ENCODE results near the gene TUBA4A. TPM values are rescaled to one million over a fixed set of nuclear protein-coding genes. Genes with fewer than 3 reads are reported as not detected.

The TUBA4A gene
- polyA plus RNA-seq, result 10 to 100 TPM; 20.5 to 39.3 (median 30.0) TPM

DNA sequence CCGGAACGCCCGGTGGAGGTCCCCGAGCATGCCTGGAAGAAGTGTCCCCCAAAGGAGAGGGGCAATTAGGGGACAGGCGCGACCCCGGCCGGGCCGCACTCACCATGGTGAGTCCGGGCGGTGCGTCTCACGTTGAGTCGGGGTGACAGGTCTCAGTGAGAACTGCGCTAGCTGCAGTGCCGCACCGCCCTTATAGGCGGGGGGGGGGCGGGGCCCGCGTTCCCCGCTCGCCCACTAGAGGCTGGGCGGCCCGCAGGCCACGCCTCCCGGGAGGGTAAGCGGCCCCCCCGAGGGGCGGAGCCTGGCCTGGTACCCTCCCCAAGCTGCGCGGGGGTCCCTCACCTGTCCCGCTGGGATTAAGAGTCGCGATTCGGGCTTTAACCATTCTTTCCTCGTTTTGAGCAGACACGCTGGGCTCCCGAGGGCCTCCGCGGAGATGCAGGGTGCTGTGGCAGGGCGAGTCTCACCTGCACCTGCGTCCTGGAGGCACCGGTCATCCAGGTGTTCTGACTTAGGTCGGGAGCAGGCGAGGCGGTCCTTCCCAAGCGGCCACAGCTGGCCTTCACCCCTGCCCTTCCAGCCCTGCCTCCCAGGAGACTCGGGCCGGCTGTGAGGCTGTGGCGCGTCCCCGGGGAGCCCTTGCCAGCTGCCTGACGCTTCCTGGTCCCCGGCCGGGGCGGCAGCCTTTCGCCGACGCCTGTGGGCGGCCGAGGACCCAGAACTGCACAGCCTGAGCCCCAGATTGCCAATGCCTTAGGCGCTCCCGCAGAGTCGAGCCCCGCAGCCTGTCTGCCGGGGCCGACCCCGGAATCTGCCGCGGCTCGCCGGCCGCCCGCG, at the start of gene TUBA4A:
TSS of gene TUBA4A (minus strand) at position 166 of the 837 bp plus-strand sequence. CDS start at position 106, 60 bp downstream.
- WGBS, 3 donors, result 0% methylated on average over 63 to 76 of the region's 76 CpGs
- H3K27ac ChIP-seq (ENCODE audit: low read depth, low read length), result peak within 1 kb of the TSS; percentile 49

DNA sequence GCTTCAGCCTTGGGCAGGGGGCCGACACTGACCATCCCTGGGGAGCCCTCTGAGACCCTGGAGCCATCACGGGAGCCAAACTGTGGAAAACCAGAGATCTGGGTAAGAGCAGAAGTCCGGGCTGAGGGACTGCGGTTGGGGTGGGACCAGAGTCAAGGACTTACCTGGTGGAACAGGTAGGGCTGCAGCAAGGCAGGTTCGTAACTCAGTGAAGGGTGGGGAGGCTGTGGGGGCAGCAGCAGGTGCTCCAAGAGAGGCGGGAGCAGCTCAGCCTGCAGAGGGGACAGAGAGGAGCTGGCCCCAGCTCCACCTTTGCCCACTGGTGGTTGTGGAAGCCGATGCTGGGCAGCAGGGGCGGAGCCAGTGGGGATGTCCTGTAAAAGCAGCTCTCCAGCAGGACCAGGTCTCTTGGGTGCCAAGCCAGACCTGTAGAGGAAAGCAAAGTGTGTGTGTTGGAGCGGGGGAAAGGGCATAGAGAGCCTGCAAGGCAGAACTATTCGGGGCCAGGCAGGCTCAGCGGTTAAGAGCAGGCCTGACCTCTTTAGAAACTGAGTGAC, 48.8 kb upstream of the TUBA4A start:
- 46 to 69% (median 66%) methylated on average over 11 of the region's 11 CpGs for WGBS, 3 donors
- H3K27ac ChIP-seq (ENCODE audit: low read depth, low read length), result no peak overlapping the region

DNA sequence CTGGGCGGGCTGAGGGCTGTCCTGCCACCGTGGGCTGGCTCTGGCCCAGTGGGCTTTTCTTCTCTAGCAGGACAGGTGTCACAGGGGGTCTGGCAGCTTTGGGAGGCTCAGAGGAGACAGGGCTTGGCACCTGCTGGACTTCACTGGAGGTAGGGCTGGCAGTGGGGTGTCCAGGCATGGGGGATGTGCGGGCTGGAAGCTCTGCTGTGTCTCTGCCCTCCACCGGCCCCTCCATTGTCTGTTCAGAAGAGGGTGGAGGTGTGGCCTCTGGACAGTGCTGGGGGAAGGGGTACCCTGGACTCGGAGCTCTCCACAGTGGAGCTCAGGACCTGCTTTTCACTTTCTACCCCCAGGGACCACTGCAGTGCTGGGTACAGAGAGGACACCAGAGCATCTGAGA, 46.3 kb upstream of the TUBA4A start:
- H3K27ac ChIP-seq (ENCODE audit: low read depth, low read length), result no peak overlapping the region
- 51 to 66% (median 56%) methylated on average over 5 of the region's 5 CpGs for WGBS, 3 donors

GRCh38 chr2:219299372-219299760, 45.6 kb upstream of the TUBA4A start:
- 79 to 83% (median 81%) methylated on average over 4 to 6 of the region's 6 CpGs for WGBS, 3 donors

DNA sequence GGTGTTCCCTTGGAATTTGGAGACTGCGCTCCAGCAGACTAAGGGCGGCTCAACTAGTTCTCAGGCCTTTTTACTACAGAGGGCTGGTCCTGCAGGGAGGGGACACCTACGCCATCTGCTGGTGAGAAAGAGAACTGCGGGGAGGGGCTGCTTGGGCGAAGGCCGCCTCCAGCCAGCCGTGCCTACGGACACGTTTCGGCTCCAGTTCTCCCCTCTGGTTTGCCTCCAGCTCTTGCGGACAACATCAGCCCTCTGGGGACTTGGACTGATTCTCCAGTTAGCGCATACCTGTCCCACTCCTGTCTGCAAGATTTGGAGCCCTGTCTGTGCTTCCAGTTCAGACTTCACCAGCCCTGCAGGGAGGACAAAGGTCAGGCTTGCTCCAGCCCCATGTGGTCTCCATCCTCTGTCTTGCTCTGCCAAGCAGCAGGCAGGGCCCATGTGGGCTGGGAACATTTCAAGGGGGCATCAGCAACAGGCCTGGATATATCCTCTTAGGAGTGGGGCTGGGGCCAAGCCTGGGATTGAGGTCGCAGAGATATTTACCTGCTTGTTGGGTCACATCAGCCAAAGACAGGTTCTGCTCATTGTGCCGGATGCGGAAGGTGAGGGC, 45.1 kb upstream of the TUBA4A start:
- WGBS, 3 donors, result 17 to 24% (median 23%) methylated on average over 15 of the region's 15 CpGs
- no peak overlapping the region for H3K27ac ChIP-seq (ENCODE audit: low read depth, low read length)

More at GRCh38 chr2:219299372-219299760, 45.6 kb upstream of the TUBA4A start:
- H3K27ac ChIP-seq (ENCODE audit: low read depth, low read length), result no peak overlapping the region

DNA sequence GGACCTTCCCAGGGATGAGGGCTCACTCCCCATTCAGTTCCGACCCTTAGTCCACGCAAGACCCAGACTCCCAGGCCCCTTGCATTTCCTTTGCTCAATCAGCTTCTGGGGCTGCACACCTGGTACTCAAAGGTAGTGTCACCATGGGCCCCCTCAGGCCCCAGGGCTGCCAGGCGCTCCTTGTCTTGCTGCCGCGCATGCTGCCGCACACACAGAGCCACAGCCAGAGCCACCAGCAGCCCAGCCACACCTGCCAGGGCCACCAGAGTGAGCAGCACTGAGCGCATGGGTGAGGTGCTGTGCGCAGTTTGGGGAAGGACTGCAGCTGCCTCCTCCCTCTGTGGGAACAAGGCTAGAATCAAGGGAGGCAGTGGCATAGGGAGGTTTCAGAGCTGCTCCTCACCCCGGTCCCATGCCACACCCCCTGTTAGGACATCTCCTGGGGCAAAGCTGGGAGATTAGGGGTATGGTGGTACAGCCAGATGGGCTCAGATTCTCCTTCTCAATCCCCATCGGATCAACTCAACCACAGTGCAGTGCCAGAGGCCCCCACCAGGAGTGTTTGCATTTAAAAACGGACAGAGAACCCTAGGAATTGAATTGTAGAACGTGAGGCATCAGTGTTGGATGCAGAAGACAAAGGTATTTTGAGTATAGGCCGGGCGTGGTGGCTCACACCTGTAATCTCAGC, 44.2 kb upstream of the TUBA4A start:
- WGBS, 3 donors, result 81 to 87% (median 81%) methylated on average over 14 of the region's 14 CpGs
- no peak overlapping the region for H3K27ac ChIP-seq (ENCODE audit: low read depth, low read length)

GRCh38 chr2:219296631-219297391, 43.1 kb upstream of the TUBA4A start:
- H3K27ac ChIP-seq (ENCODE audit: low read depth, low read length), result no peak overlapping the region
- WGBS, 3 donors, result 81 to 87% (median 86%) methylated on average over 25 of the region's 25 CpGs

GRCh38 chr2:219296142-219296541, 42.4 kb upstream of the TUBA4A start:
- H3K27ac ChIP-seq (ENCODE audit: low read depth, low read length), result no peak overlapping the region
- WGBS, 3 donors, result 85 to 87% (median 85%) methylated on average over 14 of the region's 14 CpGs

DNA sequence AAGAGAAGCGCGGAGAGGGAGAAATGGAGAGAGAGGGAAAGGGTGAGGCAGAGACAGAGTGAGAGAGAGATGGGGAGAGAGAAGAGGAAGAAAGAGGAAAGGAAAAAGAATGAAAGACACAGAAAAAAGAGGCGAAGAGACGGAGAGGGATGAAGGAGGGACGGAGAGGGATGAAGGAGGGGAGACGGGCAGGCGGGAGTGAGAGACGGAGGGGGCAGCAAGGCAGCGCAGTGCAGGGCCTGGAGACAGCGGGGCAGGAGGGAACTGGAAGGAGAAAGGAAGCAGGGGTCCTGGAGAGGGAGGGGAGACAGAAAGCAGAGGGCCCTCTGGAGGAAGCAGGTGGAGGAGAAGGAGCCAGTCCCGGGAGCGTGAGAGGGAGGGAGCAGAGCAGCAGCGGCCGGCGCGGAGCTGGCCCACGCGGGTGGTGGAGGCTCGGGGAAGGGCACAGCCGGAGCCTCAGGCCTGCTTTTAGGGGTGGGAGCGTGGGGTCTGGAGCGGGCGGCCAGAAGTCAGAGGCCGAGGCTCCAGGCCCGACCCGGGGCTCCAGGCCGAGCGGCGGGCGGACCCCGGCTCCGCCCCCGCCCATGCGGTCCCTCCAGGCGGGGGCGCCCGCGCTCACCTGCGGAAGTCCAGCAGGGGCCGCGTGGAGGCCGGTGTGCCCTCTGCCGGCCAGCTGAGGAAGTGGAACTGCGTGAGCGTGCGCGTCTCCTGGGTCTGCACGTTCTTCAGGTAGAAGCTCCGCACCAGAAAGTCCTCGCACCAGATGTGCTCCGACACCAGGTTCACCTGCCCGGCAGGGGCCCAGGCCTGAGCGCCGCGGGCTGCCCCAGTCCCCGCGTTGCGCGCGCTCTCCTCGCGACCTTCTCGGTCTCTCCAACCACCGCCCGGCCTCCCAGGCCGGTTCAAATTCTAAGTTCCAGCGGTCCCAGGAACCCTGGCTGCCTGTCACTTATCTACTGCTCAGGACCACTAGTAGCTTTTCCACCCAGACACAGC, 40.9 kb upstream of the TUBA4A start:
- H3K27ac ChIP-seq (ENCODE audit: low read depth, low read length), result no peak overlapping the region
- 5 to 15% (median 6%) methylated on average over 35 to 67 of the region's 67 CpGs for WGBS, 3 donors

DNA sequence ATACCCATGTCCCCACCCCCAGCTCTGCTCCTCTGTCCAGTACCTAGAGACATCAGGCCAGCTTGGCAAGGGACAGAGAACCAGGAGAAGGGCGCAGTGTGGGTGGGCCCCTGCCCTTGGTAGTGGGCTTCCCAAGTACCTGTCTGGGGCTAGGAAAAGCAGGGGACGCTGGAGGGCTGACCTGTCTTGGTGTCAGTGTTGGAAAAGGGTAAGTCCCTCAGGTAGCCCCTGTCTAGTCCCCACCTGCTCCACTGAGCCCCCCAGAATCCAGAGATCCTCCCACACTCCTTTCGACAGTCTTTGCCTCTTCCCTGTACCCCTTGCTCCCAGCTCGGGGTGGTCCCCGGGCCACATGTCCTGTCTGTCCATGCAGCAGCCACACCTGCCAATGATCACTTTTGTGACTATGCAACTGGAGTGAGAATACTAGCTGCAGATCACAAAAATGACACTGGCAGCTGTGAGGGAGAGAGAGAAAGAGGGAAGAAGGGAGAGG, 40.1 kb upstream of the TUBA4A start:
- 80 to 84% (median 83%) methylated on average over 5 of the region's 5 CpGs for WGBS, 3 donors
- H3K27ac ChIP-seq (ENCODE audit: low read depth, low read length), result no peak overlapping the region

GRCh38 chr2:219292616-219293015, 38.9 kb upstream of the TUBA4A start:
- no peak overlapping the region for H3K27ac ChIP-seq (ENCODE audit: low read depth, low read length)
- 86 to 94% (median 91%) methylated on average over 9 of the region's 9 CpGs for WGBS, 3 donors

GRCh38 chr2:219291910-219292490, 38.3 kb upstream of the TUBA4A start:
- 76 to 80% (median 78%) methylated on average over 4 of the region's 4 CpGs for WGBS, 3 donors

GRCh38 chr2:219291394-219291793, 37.7 kb upstream of the TUBA4A start:
- H3K27ac ChIP-seq (ENCODE audit: low read depth, low read length), result no peak overlapping the region
- 73 to 79% (median 75%) methylated on average over 7 of the region's 7 CpGs for WGBS, 3 donors

More at GRCh38 chr2:219291910-219292490, 38.3 kb upstream of the TUBA4A start:
- H3K27ac ChIP-seq (ENCODE audit: low read depth, low read length), result no peak overlapping the region

- no peak overlapping the region for H3K27ac ChIP-seq (ENCODE audit: low read depth, low read length)
- 83 to 89% (median 89%) methylated on average over 15 to 16 of the region's 16 CpGs for WGBS, 3 donors
Observed at GRCh38 chr2:219290381-219291171, 36.9 kb upstream of the TUBA4A start.

- H3K27ac ChIP-seq (ENCODE audit: low read depth, low read length), result no peak overlapping the region
- WGBS, 3 donors, result 46 to 53% (median 46%) methylated on average over 16 of the region's 16 CpGs
Observed at GRCh38 chr2:219289537-219290361, 36.0 kb upstream of the TUBA4A start.

Data from adipose tissue (tissue), 3 donors.